Measurements from ENCODE around the gene PJVK. TPM values are rescaled to one million over a fixed set of nuclear protein-coding genes. Genes with fewer than 3 reads are reported as not detected.
"Not testable (repeated sequence)": the region's sequence is repeated elsewhere in the genome, so short reads cannot be mapped to it uniquely, and the experiment has no call there.

The PJVK gene
- 0.70 TPM for total RNA-seq
- long read RNA-seq, partial matches to known transcripts = 0 of 1 reads
- long read RNA-seq, other reads (novel, unspliced or antisense) = 1 of 1 reads

- ATAC-seq (peak; percentile 99), DNase-seq (ENCODE audit: missing footprints) (peak; percentile 99)
- intact Hi-C loops (cut with DNase I) = loop anchor here (1.0 to 2.0 kb wide), 2 partner anchors 27 to 36 kb away; partner anchors contain the start of gene FKBP7
Observed at GRCh38 chr2:178450774-178451525, at the start of gene PJVK, which contains the start of gene PRKRA. Gene PJVK (plus strand): TSS chr2:178451378. CDS start chr2:178453410, 2,032 bp downstream. Gene PRKRA (minus strand): TSS chr2:178451175. CDS start chr2:178451030, 145 bp downstream.

GRCh38 chr2:178401994-178402437, 49.2 kb upstream of the PJVK start:
- ATAC-seq (no peak), DNase-seq (ENCODE audit: missing footprints) (no peak)
- intact Hi-C loops (cut with DNase I) = no loop called here

DNA sequence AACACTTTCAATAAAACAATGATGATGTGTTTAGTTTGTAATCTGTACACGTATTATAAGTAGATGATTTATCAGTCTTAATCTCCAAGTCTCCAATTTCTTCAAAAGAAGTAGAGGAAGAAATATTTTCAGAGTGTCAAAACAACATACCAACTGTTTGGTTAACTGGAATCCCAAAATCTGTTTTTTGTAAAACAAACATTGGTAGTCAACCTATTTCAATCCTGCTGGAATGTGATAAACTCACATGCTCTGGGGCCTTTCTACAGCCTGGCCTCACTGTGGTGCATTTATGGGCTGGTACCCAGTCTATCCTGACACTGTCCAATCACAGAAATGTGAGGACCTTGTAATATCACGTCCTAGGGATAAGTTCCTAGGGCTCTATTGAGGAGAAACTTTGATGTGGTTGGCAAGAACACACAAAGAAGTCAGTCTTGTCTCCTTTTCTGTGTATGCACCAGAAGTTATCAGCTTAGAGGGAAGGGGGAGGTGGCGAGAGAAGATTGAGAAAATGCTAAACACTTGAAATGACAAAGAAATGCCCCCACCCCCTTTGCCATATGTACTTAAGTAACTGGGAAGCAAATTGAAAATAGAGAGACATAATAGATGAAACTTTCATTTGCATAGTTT, 47.4 kb upstream of the PJVK start:
- DNase-seq (ENCODE audit: missing footprints) (no peak), ATAC-seq (no peak)
- intact Hi-C loops (cut with DNase I) = no loop called here

DNA sequence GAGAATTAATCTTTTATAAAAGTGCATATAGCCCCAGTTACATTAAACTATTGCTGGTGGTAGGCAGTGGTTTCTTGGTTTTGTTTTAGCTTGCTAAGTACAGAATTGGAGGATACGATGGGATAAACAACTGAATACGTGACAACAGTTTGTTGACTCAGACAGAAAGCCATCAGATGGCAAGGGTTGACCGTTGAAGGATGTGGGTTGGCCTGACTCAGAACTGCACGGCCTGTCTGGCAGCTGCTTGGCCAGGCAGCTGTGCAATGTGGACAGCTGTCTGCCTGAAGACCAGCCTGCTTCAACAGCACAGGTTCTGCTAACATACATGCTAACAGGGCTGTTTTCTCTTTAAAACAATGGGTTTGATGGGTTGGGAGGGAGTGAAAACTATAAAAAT, 46.8 kb upstream of the PJVK start:
- DNase-seq (ENCODE audit: missing footprints) (no peak), ATAC-seq (no peak)
- intact Hi-C loops (cut with DNase I) = no loop called here

DNA sequence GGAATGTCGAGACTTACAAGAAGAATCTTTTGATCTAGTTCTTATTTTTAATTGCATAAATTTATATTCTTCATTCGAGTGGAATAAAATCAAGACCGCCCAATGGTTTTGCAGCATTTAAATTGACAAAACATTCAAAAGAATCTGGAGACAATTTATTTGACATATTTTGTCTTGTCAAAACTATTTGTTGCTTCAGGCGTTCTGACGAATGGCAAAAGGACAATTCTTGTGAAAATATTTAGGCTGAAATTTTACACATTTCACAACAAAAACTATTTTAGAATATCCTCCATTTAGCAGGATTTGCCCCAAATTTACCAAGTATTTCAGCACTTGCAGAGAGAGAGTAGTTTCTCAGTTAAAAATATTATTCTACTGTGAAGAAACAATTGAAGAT, 41.9 kb upstream of the PJVK start:
- ATAC-seq (no peak), DNase-seq (ENCODE audit: missing footprints) (no peak)
- intact Hi-C loops (cut with DNase I) = no loop called here

DNA sequence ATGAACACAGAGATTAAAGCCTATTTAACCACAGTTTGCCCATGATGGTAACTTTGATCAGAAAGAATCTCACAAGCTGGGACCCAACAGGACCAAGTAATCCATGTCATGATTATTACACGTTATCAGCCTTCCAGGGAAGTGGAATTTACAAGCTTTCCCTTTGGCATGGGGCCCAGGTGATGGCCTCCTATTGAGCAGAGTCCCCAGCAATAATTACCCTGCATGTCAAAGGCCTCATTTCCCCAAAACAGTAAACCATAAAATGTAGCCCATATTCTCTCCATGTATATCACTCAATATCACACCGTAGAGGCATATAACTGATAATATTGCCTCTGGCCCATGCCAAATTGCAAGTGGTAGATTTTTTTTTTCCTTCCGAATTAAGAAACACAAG, 39.1 kb upstream of the PJVK start:
- DNase-seq (ENCODE audit: missing footprints) = no peak
- intact Hi-C loops (cut with DNase I) = loop anchor here (5.0 kb wide), 2 partner anchors 105 to 300 kb away; partner anchors contain the start of gene RBM45
- no peak for ATAC-seq

- intact Hi-C loops (cut with DNase I) = loop anchor here (5.0 kb wide), 2 partner anchors 105 to 300 kb away; partner anchors contain the start of gene RBM45
- ATAC-seq; DNase-seq (ENCODE audit: missing footprints): not testable (repeated sequence)
Observed at GRCh38 chr2:178412453-178412852, 38.7 kb upstream of the PJVK start.

DNA sequence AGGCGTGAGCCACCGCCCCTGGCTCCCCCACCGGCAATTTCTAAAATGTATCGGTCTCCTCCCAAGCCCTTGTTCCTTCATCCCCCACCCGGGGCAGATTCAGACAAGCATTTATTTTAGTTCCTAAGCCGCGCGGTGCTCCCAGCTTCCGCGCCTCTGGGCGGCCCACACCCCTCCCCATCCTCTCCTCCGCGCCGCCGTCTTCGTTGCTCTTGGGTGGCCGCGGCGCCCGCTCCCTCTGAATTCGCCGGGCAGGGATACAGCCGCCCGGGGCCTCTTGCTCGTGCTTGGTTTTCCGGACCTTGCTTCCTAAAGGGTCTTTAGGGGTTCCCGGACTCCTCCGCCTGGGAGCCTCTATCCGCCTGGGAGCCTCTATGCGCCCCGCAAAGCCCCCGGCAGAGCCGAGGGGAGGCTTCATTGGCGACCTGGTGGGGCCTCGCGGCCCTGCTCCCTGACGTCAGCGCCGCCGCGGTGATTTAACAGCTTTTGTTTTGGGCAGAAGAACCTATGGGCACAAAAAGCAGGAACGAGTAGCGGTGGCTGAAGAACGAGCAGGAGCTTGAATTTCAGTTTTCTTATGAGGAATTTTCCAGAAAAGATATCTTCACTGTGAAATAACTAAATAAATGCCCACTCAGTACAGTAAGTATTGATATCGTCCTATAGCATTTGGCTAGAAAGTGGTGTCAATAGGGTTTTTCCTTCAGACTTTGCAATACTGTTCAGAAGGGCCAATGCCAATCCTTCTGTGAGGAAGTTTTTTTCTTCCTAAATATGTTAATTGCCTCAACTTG, 37.5 kb upstream of the PJVK start:
- peak; percentile 90 for DNase-seq (ENCODE audit: missing footprints)
- intact Hi-C loops (cut with DNase I) = loop anchor here (1.0 to 5.0 kb wide), 5 partner anchors 17 to 301 kb away; partner anchors contain the start of genes FKBP7, PJVK, PRKRA and RBM45
- peak; percentile 87 for ATAC-seq

- ATAC-seq (peak; percentile 99), DNase-seq (ENCODE audit: missing footprints) (peak; percentile 91)
- intact Hi-C loops (cut with DNase I) = loop anchor here (1.0 to 5.0 kb wide), 5 partner anchors 18 to 302 kb away; partner anchors contain the start of genes FKBP7, PJVK, PRKRA and RBM45
Observed at GRCh38 chr2:178414266-178415247, 36.6 kb upstream of the PJVK start.

DNA sequence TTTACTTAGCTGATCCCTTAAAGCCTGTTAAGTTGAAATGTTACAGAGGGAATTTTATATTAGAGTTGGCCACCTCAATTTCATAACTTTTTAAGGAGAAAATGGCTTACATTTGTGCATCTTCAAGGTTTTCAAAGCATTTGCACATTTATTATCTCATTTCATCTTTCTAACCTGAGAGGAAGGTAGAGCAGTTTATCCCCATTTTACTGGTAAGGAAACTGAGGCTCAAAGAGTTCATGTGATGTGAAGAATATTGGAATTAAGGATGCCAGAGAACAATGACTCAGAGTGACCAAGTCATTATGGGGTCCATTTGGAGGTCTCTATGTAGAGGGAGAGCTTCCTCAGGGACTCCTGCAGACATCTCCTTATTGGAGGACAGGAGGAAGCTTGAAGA, 35.2 kb upstream of the PJVK start:
- DNase-seq (ENCODE audit: missing footprints) = no peak
- ATAC-seq = no peak
- intact Hi-C loops (cut with DNase I) = loop anchor here (2.0 kb wide), 2 partner anchors 19 to 35 kb away; partner anchors contain the start of genes PJVK and PRKRA

DNA sequence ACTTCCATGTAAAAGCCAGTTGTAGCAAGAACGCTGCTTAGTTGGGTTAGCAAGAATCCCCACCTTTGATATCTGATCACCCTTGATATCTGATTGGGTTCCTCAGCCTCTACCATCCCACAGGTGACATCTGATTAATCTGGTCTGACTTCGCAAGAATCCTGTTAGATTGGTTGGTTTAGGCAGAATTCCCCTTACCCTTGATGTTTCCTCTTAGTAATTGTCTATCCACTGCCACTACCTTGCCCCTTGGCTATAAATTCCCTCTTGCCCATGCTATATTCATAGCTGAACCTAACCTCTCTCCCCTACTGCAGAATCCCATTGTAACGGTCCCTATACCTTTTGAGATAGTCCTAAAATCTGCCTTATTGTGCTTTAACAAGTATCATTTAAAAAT, 33.3 kb upstream of the PJVK start:
- DNase-seq (ENCODE audit: missing footprints) (no peak), ATAC-seq (no peak)
- intact Hi-C loops (cut with DNase I) = no loop called here

- no peak for ATAC-seq
- intact Hi-C loops (cut with DNase I) = no loop called here
Observed at GRCh38 chr2:178418426-178418825, 32.8 kb upstream of the PJVK start.

DNA sequence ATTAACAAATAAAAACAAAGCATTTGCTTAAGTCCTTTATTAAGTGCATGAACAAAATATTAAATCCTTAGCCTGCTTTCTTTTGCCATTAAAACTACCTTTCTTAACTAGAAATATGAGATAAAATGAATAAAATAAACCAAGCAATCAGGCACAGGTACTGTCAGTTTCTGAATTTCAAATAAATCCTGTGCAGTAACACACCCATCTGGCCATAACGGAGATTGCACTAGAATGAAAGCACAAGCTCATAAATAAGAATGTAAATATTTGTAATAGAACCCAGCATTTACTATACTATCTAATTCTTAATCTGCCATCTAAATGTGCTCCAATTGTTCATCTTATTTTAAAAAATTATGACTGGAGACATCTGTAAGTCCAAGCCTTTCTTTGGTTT, 32.1 kb upstream of the PJVK start:
- intact Hi-C loops (cut with DNase I) = no loop called here
- no peak for DNase-seq (ENCODE audit: missing footprints)

More at GRCh38 chr2:178418426-178418825, 32.8 kb upstream of the PJVK start:
- no peak for DNase-seq (ENCODE audit: missing footprints)

GRCh38 chr2:178420463-178420999, 30.6 kb upstream of the PJVK start:
- ATAC-seq (no peak), DNase-seq (ENCODE audit: missing footprints) (no peak)
- intact Hi-C loops (cut with DNase I) = no loop called here

More for the DNA sequence above, 32.1 kb upstream of the PJVK start:
- no peak for ATAC-seq

DNA sequence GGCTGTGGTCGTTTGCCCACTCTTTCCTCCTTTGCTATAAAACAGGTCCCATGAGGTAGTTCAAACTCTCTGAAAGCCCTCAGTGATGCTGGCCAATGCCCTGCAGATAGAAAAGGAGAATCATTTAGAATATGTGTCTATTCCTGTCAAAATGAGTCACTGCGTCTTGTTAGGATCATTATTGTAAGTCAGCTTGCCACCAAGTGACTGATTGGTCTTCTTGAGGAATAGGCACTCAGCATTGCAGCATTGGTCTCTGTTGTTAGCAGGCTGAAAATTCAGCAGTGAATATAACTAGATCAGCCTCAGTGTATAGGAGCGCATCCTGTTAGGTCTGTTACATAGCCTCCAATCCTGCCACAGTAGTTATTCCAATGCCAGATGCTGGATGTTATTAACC, 29.1 kb upstream of the PJVK start:
- ATAC-seq = no peak

DNA sequence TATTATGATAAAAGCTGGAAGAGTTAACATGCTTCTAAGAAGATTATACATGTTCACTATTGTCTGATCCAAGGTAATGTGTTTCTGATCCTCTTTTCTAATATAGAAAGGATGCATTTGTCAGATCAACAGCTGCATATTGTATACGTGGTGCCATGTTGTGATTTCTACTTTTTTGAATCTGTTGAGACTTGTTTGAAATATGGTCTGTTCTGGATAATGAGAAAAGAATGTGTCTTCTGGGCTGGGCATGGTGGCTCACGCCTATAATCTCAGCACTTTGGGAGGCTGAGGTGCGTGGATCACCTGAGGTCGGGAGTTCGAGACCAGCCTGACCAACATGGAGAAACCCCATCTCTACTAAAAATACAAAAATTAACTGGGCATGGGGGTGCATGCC, 27.4 kb upstream of the PJVK start:
- DNase-seq (ENCODE audit: missing footprints); intact Hi-C loops (cut with DNase I); ATAC-seq: not testable (repeated sequence)

More for the DNA sequence above, 29.1 kb upstream of the PJVK start:
- intact Hi-C loops (cut with DNase I) = no loop called here
- DNase-seq (ENCODE audit: missing footprints) = no peak

DNA sequence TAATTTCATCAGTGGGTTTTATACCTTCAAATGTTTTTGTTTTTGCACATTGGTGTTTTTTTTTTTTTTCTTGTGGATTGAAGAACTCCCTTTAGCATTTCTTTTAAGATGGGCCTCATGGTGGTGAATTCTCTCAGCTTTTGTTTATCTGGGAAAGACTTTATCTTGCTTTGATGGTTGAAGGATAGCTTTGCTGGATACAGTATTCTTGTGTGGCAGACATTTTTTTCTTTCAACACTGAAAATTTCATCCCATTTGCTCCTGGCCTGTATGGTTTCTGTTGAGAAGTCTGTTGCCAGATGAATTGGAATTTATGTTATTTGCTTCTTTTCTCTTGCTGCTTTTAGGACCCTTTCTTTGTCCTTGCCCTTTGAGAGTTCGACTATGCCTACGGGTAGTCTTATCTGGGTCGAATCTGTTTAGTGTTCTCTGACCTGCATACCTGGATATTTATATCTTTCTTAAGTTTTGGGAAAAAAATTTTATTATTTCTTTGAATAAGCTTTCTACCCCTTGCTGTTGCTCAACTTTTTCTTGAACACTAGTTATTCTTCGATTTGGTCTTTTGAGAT, 25.8 kb upstream of the PJVK start:
- intact Hi-C loops (cut with DNase I) = no loop called here
- DNase-seq (ENCODE audit: missing footprints) (no peak), ATAC-seq (no peak)

Data from Right ventricle myocardium inferior (tissue), 1 donor.